ENCODE measurements around the gene USP40.

DNA sequence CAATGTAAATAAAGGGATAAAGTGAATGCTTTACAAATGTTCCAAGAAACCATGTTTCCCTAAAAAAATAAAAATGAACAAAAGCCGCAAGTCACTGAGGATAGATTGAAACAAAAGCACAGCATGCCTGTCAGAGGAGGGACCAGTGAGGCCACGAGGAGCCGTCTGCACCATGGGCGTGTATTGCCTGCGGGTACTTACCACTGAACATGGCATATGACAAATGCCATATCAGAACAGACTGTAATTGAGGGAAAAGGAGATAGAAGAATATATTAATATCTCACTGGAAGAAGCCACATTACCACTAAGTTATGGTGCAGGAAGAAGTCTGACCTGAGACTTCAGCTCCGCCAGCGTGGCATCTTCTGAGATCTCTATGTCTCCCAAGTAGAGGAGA is 75.8 kb downstream of the USP40 start:
- TF ChIP-seq, protein P1, sequence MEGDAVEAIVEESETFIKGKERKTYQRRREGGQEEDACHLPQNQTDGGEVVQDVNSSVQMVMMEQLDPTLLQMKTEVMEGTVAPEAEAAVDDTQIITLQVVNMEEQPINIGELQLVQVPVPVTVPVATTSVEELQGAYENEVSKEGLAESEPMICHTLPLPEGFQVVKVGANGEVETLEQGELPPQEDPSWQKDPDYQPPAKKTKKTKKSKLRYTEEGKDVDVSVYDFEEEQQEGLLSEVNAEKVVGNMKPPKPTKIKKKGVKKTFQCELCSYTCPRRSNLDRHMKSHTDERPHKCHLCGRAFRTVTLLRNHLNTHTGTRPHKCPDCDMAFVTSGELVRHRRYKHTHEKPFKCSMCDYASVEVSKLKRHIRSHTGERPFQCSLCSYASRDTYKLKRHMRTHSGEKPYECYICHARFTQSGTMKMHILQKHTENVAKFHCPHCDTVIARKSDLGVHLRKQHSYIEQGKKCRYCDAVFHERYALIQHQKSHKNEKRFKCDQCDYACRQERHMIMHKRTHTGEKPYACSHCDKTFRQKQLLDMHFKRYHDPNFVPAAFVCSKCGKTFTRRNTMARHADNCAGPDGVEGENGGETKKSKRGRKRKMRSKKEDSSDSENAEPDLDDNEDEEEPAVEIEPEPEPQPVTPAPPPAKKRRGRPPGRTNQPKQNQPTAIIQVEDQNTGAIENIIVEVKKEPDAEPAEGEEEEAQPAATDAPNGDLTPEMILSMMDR (conservative IDR thresholded peaks at IDR 0.05): no peak
- TF ChIP-seq EZH2 (IDR thresholded peaks at IDR 0.05; ENCODE audit: low read depth): no peak

All from PC-9 (cell line).